Activated T-helper 1 cell treated with anti-CD3 and anti-CD28 coated beads, Interleukin-12 subunit alpha, Interleukin-12 subunit beta, Interleukin-2, Interleukin-4 antibody, amounts not matched to agents 30 ng/mL and 10 ng/mL and 1 ng/mL, durations not matched to agents 14 hours and 24 hours and 36 hours (primary cell): Measurements from ENCODE around the gene HUS1. TPM values are rescaled to one million over a fixed set of nuclear protein-coding genes. Genes with fewer than 3 reads are reported as not detected.

Experiments
- DNase-seq: peaks from one replicate; pipeline ENCODE4 v3.0.0; 2021; ENCODE audit warnings: low spot score
- H3K27ac Mint-ChIP-seq: one replicate; pipeline ENCODE4 v1.8.0; 2021; ENCODE audit warnings: mild to moderate bottlenecking, mixed read lengths
- H3K27me3 Mint-ChIP-seq: one replicate; pipeline ENCODE4 v1.8.0; 2022; ENCODE audit warnings: mild to moderate bottlenecking, moderate library complexity, mixed read lengths; ENCODE audit not compliant: insufficient read depth
- H3K36me3 Mint-ChIP-seq: one replicate; pipeline ENCODE4 v1.8.0; 2021; ENCODE audit warnings: low read depth, mixed read lengths
- H3K4me1 Mint-ChIP-seq: one replicate; pipeline ENCODE4 v1.8.0; 2021; ENCODE audit warnings: low read depth, mixed read lengths
- H3K4me3 Mint-ChIP-seq: one replicate; pipeline ENCODE4 v1.8.0; 2021; ENCODE audit warnings: mild to moderate bottlenecking, moderate library complexity, mixed read lengths
- H3K9me3 Mint-ChIP-seq: one replicate; pipeline ENCODE4 v1.8.0; 2021; ENCODE audit warnings: mixed read lengths
- intact Hi-C: fragments of 100-400 bp; cut with micrococcal nuclease; formaldehyde crosslinking; loops from one replicate; pipeline ENCODE4 v1.15.1; 2024
- total RNA-seq: library from RNA; stranded (reverse); gene quantifications from 2 replicates; pipeline ENCODE4 v1.2.3, GENCODE V29; 2022

Gene HUS1
- total RNA-seq, 1 donor from 2014 or later: 34.4 TPM

DNA sequence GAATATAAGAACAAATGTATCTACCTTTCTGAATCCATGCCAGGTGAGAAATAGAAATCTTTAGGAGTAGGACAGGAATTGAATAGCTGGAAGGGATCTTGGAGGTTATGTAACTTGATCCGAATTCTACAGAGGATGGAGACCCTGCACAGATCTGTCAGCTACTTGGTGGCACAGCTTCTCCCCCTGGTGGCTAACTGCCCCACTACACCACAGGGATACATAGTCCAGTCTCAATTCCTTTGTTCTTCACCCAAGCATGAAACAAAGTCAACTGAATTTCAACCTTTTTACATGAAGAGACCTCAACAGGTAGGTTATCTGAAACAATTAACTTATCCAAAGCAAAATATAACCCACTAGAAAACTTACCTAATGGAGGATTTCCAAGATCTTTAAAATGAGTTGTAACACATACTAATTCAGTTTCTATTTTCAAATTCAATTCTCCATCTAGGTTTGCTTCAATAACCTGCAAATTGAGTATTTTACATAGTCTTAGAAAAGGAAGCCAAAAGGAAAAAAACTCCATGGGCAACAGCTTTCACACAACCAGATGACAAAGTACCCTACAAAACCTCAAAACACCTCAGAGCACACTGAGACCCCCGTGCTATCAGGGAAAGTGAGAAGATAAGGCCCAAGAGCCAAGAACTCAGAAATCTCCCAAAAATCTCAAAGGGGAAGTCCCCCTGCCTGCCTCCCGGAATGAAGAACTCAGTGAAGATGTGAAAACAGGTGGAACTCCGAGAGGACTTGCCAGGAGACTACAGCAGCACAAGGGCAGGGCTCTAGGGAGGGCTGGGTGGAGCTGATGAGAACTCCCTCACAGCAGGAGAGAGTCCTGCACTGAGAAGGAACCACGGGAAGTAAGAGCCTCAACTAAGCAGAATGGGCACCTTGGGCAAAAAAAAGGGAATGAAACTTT lies 10.3 kb downstream of the HUS1 start:
- H3K4me1 Mint-ChIP-seq: peaks cover 13% of the 10 kb centered on the region
- peaks cover 64% of the 10 kb centered on the region for H3K36me3 Mint-ChIP-seq
- H3K9me3 Mint-ChIP-seq: no peaks in the 10 kb centered on the region
- no peak overlapping the region for H3K27ac Mint-ChIP-seq
- peak; percentile 26 for DNase-seq
- intact Hi-C loops: loop anchor here (1.0 kb wide), 2 partner anchors 24 to 141 kb away; no protein-coding TSS in a partner anchor
- no peaks in the 10 kb centered on the region for H3K27me3 Mint-ChIP-seq
- no peak overlapping the region for H3K4me3 Mint-ChIP-seq

DNA sequence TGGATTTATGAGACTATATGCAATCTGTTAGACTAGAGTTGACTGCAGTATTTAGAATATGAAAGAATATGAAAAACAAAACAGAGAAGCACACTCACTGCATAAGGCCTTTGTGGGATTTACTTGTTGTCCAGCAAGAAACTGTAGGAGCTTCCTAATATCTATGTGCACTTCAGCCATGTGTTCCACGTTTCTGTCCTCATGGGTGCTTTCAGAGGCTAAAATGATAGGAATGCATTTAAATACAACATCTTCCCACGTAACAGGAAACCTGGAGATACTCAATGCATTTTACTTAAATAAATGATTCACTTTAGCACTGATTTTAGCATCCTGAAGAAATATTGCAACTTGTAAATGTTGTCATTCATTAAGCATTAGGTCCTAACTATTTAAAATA lies 11.7 kb downstream of the HUS1 start:
- DNase-seq: no peak
- Mint-ChIP-seq H3K27ac (no peak overlapping the region), H3K36me3 (peaks cover 57% of the 10 kb centered on the region), H3K27me3 (no peaks in the 10 kb centered on the region), H3K4me3 (no peak overlapping the region), H3K4me1 (peaks cover 5% of the 10 kb centered on the region), H3K9me3 (no peaks in the 10 kb centered on the region)
- intact Hi-C loops: no loop called here

GRCh38 chr7:47967123-47967522 lies 12.3 kb downstream of the HUS1 start:
- Mint-ChIP-seq H3K4me1 (peaks cover 5% of the 10 kb centered on the region), H3K27ac (no peak overlapping the region), H3K9me3 (no peaks in the 10 kb centered on the region), H3K27me3 (no peaks in the 10 kb centered on the region), H3K36me3 (peaks cover 56% of the 10 kb centered on the region), H3K4me3 (no peak overlapping the region)
- DNase-seq: no peak
- intact Hi-C loops: no loop called here

GRCh38 chr7:47965456-47965855 lies 14.0 kb downstream of the HUS1 start:
- no peak overlapping the region for H3K4me3 Mint-ChIP-seq
- H3K27ac Mint-ChIP-seq: no peak overlapping the region
- no peaks in the 10 kb centered on the region for H3K27me3 Mint-ChIP-seq
- DNase-seq: no peak
- peaks cover 5% of the 10 kb centered on the region for H3K4me1 Mint-ChIP-seq
- H3K36me3 Mint-ChIP-seq: peaks cover 62% of the 10 kb centered on the region
- intact Hi-C loops: no loop called here
- H3K9me3 Mint-ChIP-seq: no peaks in the 10 kb centered on the region

DNA sequence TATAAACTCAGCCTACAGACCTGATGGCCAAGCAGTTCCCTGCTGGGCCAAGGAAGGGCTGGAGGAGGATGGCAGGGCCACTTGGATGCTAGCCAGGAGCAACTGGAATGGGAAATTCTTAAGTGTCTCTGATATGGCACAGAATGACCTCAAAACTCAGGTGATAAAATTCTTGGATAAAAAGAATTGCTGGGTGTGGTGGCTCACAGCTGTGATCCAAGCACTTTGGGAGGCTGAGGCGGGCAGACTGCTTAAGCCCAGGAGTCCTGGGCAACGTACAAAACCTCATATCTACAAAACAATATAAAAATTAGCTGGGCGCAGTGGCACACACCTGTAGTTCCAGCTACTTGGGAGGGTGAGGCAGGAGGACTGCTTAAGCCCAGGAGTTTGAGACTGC lies 17.2 kb downstream of the HUS1 start:
- Mint-ChIP-seq H3K27me3 (no peaks in the 10 kb centered on the region), H3K4me3 (no peak overlapping the region), H3K9me3 (no peaks in the 10 kb centered on the region), H3K27ac (no peak overlapping the region), H3K4me1 (no peaks in the 10 kb centered on the region), H3K36me3 (peaks cover 49% of the 10 kb centered on the region)
- intact Hi-C loops: no loop called here
- no peak for DNase-seq

GRCh38 chr7:47957156-47957555 lies 22.3 kb downstream of the HUS1 start:
- DNase-seq: no peak
- peaks cover 31% of the 10 kb centered on the region for H3K36me3 Mint-ChIP-seq
- no peaks in the 10 kb centered on the region for H3K27me3 Mint-ChIP-seq
- no peaks in the 10 kb centered on the region for H3K9me3 Mint-ChIP-seq
- intact Hi-C loops: no loop called here
- no peaks in the 10 kb centered on the region for H3K4me1 Mint-ChIP-seq
- H3K27ac Mint-ChIP-seq: no peak overlapping the region
- H3K4me3 Mint-ChIP-seq: no peak overlapping the region

- H3K4me1 Mint-ChIP-seq: no peaks in the 10 kb centered on the region
- peaks cover 24% of the 10 kb centered on the region for H3K36me3 Mint-ChIP-seq
- no peak for DNase-seq
- intact Hi-C loops: no loop called here
- H3K9me3 Mint-ChIP-seq: no peaks in the 10 kb centered on the region
- H3K27ac Mint-ChIP-seq: no peak overlapping the region
- H3K27me3 Mint-ChIP-seq: no peaks in the 10 kb centered on the region
- no peak overlapping the region for H3K4me3 Mint-ChIP-seq
Observed at GRCh38 chr7:47956220-47956619, 23.2 kb downstream of the HUS1 start.

DNA sequence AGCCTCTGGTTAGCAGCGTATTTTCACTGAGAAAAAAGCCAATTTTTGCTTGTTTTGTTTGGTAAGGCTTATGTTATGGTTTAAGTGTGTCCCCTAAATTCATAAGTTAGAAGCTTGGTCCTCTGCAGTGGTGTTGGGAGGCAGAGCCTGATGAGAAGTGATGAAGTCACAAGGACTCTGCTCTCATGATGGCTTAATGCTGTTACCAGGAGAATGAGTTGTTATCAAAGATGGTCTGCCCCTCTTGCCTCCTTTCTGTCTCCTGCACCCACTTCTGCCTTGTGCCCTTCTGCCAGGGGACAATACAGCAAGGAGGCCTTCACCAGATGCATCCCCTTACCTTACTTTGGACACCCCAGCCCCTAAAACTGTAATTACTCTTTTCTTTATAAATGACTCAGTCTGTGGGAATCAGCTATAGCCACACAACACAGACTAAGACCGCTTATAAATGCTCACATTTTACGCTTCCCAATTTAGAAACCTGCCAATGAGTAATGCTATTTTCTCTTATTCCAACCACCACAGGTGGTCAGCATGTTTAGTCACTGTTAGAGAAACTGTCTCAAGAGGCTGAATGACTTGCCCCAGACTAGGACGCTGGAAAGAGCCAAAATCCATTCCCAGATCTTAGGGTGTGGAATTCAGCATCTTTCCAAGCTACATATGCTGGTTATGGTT lies 25.0 kb downstream of the HUS1 start:
- no peak overlapping the region for H3K27ac Mint-ChIP-seq
- DNase-seq: no peak
- H3K36me3 Mint-ChIP-seq: peaks cover 18% of the 10 kb centered on the region
- intact Hi-C loops: no loop called here
- no peaks in the 10 kb centered on the region for H3K9me3 Mint-ChIP-seq
- no peaks in the 10 kb centered on the region for H3K4me1 Mint-ChIP-seq
- no peak overlapping the region for H3K4me3 Mint-ChIP-seq
- no peaks in the 10 kb centered on the region for H3K27me3 Mint-ChIP-seq

DNA sequence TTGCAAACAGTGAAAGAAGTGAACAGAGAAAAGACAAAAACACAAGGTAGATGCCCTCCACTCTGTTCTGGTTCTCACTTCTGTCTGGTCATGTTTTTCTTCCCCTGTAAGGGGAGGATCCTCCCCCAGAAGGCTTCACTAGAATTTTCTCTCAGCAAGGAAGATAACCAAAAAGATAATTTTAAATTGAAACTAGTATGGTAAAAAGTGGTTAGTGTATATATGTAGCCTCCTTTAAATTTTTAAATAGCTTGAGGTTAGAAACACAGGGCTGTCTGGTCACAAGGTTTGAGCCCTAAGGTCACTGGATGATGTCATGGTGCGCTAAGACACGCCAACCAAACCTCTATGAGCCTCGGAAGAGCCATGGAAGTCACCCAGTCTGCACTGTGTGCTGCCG lies 25.6 kb downstream of the HUS1 start:
- intact Hi-C loops: no loop called here

DNA sequence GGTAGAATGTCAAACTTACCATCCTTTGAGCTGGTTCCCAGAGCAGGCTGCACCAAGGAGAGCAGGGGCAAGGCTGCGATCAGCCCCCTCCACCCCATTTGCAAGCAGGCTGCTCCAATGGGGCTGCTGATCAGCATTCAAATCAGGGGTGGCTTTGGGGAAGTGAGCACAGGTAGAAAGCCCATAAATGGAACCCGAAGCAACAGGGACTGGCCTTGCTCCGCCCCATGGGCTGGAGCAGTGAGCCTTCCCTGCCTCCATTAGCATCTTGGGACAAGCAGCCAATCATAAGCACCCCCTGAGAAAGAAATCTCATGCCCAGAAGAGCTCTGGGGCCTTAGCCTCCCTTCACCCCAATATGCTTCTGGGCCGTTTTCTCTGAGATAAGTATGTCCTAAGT lies 27.2 kb downstream of the HUS1 start:
- peaks cover 13% of the 10 kb centered on the region for H3K36me3 Mint-ChIP-seq
- H3K27ac Mint-ChIP-seq: no peak overlapping the region
- no peaks in the 10 kb centered on the region for H3K27me3 Mint-ChIP-seq
- intact Hi-C loops: no loop called here
- H3K4me1 Mint-ChIP-seq: no peaks in the 10 kb centered on the region
- no peak for DNase-seq
- no peak overlapping the region for H3K4me3 Mint-ChIP-seq
- no peaks in the 10 kb centered on the region for H3K9me3 Mint-ChIP-seq

More for the DNA sequence above, 25.6 kb downstream of the HUS1 start:
- Mint-ChIP-seq H3K4me1 (no peaks in the 10 kb centered on the region), H3K9me3 (no peaks in the 10 kb centered on the region), H3K27ac (no peak overlapping the region), H3K27me3 (no peaks in the 10 kb centered on the region), H3K4me3 (no peak overlapping the region), H3K36me3 (peaks cover 18% of the 10 kb centered on the region)
- DNase-seq: no peak

- H3K9me3 Mint-ChIP-seq: no peaks in the 10 kb centered on the region
- no peak for DNase-seq
- H3K4me1 Mint-ChIP-seq: no peaks in the 10 kb centered on the region
- intact Hi-C loops: no loop called here
- peaks cover 9% of the 10 kb centered on the region for H3K36me3 Mint-ChIP-seq
- H3K27me3 Mint-ChIP-seq: no peaks in the 10 kb centered on the region
- no peak overlapping the region for H3K4me3 Mint-ChIP-seq
- no peak overlapping the region for H3K27ac Mint-ChIP-seq
Observed at GRCh38 chr7:47951374-47951773, 28.0 kb downstream of the HUS1 start.

- H3K4me1 Mint-ChIP-seq: no peaks in the 10 kb centered on the region
- H3K27ac Mint-ChIP-seq: no peak overlapping the region
- no peak for DNase-seq
- no peaks in the 10 kb centered on the region for H3K27me3 Mint-ChIP-seq
- intact Hi-C loops: no loop called here
- no peak overlapping the region for H3K4me3 Mint-ChIP-seq
- H3K9me3 Mint-ChIP-seq: no peaks in the 10 kb centered on the region
- peaks cover 9% of the 10 kb centered on the region for H3K36me3 Mint-ChIP-seq
Observed at GRCh38 chr7:47950714-47951113, 28.7 kb downstream of the HUS1 start.

DNA sequence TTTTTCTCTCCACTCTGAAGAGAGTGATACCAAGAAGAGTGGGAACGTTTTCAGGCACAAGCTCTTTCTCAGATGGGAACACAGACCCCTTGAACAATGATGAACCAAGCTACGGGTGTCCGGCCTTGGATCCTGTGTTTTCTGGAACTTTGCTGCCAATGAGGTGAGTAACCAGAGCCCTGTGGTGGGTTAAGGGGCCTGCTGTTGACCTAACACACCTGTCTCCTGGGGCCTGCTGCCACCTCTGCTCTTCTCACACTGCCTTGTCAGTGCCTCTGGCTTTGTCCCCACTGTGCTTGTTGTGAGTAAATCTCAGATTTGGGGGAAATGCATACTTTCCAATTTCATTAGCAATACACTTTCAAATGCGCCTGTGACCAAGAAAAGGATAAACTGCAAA lies 29.7 kb downstream of the HUS1 start:
- H3K27me3 Mint-ChIP-seq: no peaks in the 10 kb centered on the region
- H3K36me3 Mint-ChIP-seq: peaks cover 6% of the 10 kb centered on the region
- H3K9me3 Mint-ChIP-seq: no peaks in the 10 kb centered on the region
- H3K27ac Mint-ChIP-seq: no peak overlapping the region
- no peaks in the 10 kb centered on the region for H3K4me1 Mint-ChIP-seq
- intact Hi-C loops: loop anchor here (5.0 kb wide), 1 partner anchor 348 kb away; no protein-coding TSS in a partner anchor
- H3K4me3 Mint-ChIP-seq: no peak overlapping the region
- no peak for DNase-seq
